Aorta (tissue), 5 donors: ENCODE data around the gene ANKEF1. TPM values are rescaled to one million over a fixed set of nuclear protein-coding genes. Genes with fewer than 3 reads are reported as not detected.

Experiments used
- ATAC-seq: fragments of 200-7000 bp; cut with Tn5 transposase; one replicate; pipeline ENCODE4 v1.9.1; 2022; ENCODE audit warnings: moderate library complexity; ENCODE audit not compliant: low FRiP score
- DNase-seq, 2 donors: peaks; one replicate each; pipeline ENCODE4 v3.0.0-alpha.2; 2020
- H3K27ac ChIP-seq, 2 donors: one replicate each; pipeline ENCODE4 v1.5.1; 2013; ENCODE audit warnings: low read length in 2 of 2, mild to moderate bottlenecking in 2 of 2, moderate library complexity in 2 of 2, control low read depth in 1 of 2, inconsistent platforms in 1 of 2, low read depth in 1 of 2
- H3K27me3 ChIP-seq, 2 donors: one replicate each; pipeline ENCODE4 v1.6.1; 2013; ENCODE audit warnings: control low read depth in 1 of 2, low read length in 1 of 2, mild to moderate bottlenecking in 1 of 2, moderate library complexity in 1 of 2; ENCODE audit not compliant: insufficient read depth in 2 of 2, control insufficient read depth in 1 of 2
- H3K36me3 ChIP-seq, 2 donors: one replicate each; pipeline ENCODE4 v1.6.1; 2013; ENCODE audit warnings: control low read depth in 1 of 2, low read length in 1 of 2, mild to moderate bottlenecking in 1 of 2; ENCODE audit not compliant: insufficient read depth in 2 of 2, control insufficient read depth in 1 of 2
- H3K4me1 ChIP-seq, 2 donors: one replicate each; pipeline ENCODE4 v1.6.1; 2013; ENCODE audit warnings: low read length in 2 of 2, control low read depth in 1 of 2, mild to moderate bottlenecking in 1 of 2, moderate library complexity in 1 of 2; ENCODE audit not compliant: insufficient read depth in 2 of 2, control insufficient read depth in 1 of 2
- H3K4me3 ChIP-seq, 2 donors: one replicate each; pipeline ENCODE4 v1.5.1; 2013; ENCODE audit warnings: low read length in 2 of 2, control low read depth in 1 of 2, mild to moderate bottlenecking in 1 of 2
- H3K9me3 ChIP-seq: one replicate; pipeline ENCODE4 v1.6.1; 2013; ENCODE audit warnings: mild to moderate bottlenecking, low read length; ENCODE audit not compliant: control insufficient read depth
- WGBS, 2 donors: extraction: QIAGEN DNeasy Blood & Tissue Kit; methylation state at CpG; one replicate each; pipeline ENCODE4 v1.1.7; 2013; 5-methylcytosine and 5-hydroxymethylcytosine counted together
- intact Hi-C, 2 donors: fragments of 100-400 bp; cut with DNase I; formaldehyde crosslinking; loops; one replicate each; pipeline versions ENCODE4 v1.14.2 to v1.15.0; 2022
- polyA plus RNA-seq, 2 donors: library from polyadenylated mRNA; stranded (reverse); fragments of 200-250 nt; gene quantifications; one replicate each; pipeline ENCODE4 v1.2.3, GENCODE V29; 2013
- total RNA-seq, 2 donors: library from RNA; stranded (reverse); fragmentation: NEBNext Ultra II Directional; extraction: Animal tissue kit (Norgen Biotek cat#: 25700); gene quantifications; one replicate each; pipeline ENCODE4 v1.2.1, GENCODE V29; 2021
- donor health status: healthy with polysubstance abuse.
- donor health status: Bipolar disorder and iron deficiency.
- donor health status: DM: no; HTN: no; CAD: no.
- donor health status: DM: no; HTN: no; CAD: no.
- donor health status: DM: yes; HTN: yes; CAD: no.

Gene ANKEF1
- total and polyA plus RNA-seq, 4 donors: 0.50 to 2.3 (median 1.5) TPM; not detected in 1

- Histone ChIP-seq H3K9me3 (no peaks in the 10 kb centered on the region), H3K4me3 (no peak overlapping the region), H3K4me1 (no peaks in the 10 kb centered on the region), H3K36me3 (no peaks in the 10 kb centered on the region), H3K27ac (no peak overlapping the region), H3K27me3 (no peaks in the 10 kb centered on the region)
- DNase-seq (peak in 1 of 2 donors; percentile 51), ATAC-seq (no peak)
- 83 to 84% methylated on average over 1 of the region's 1 CpG for WGBS, 2 donors
- intact Hi-C loops: no loop called here
These were observed 35.1 kb upstream of the ANKEF1 start for GRCh38 chr20:9999645-10000044.

GRCh38 chr20:10002866-10003265 lies 31.9 kb upstream of the ANKEF1 start:
- H3K4me1 ChIP-seq: no peaks in the 10 kb centered on the region
- H3K36me3 ChIP-seq: no peaks in the 10 kb centered on the region
- 70 to 78% methylated on average over 1 of the region's 1 CpG for WGBS, 2 donors
- ATAC-seq (no peak), DNase-seq (no peak)
- intact Hi-C loops: no loop called here
- H3K27ac ChIP-seq: no peak overlapping the region
- H3K9me3 ChIP-seq: no peaks in the 10 kb centered on the region
- no peaks in the 10 kb centered on the region for H3K27me3 ChIP-seq
- no peak overlapping the region for H3K4me3 ChIP-seq

DNA sequence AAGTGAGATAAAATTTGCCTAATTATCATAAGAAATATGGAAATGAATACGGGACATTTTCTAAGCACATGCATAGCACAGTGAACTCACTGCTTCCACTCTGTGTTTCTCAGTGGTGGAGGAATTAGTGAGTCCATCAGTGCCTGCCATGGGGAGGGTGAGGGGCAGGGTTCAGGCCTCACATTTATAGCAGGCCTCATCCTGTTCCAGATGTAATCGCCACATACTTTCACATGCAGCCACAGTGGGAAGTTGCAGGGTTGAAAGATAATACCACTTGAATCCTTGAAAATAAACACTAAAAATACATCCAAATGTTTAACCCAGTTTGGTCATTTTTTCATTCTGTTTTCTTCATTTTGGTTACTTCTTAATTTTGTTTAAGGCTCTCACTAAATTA lies 29.9 kb upstream of the ANKEF1 start:
- no peaks in the 10 kb centered on the region for H3K9me3 ChIP-seq
- 79 to 85% methylated on average over 2 of the region's 2 CpGs for WGBS, 2 donors
- H3K27me3 ChIP-seq: no peaks in the 10 kb centered on the region
- intact Hi-C loops: no loop called here
- no peak overlapping the region for H3K27ac ChIP-seq
- ATAC-seq: no peak
- H3K36me3 ChIP-seq: no peaks in the 10 kb centered on the region
- H3K4me1 ChIP-seq: no peaks in the 10 kb centered on the region
- DNase-seq: no peak
- no peak overlapping the region for H3K4me3 ChIP-seq

DNA sequence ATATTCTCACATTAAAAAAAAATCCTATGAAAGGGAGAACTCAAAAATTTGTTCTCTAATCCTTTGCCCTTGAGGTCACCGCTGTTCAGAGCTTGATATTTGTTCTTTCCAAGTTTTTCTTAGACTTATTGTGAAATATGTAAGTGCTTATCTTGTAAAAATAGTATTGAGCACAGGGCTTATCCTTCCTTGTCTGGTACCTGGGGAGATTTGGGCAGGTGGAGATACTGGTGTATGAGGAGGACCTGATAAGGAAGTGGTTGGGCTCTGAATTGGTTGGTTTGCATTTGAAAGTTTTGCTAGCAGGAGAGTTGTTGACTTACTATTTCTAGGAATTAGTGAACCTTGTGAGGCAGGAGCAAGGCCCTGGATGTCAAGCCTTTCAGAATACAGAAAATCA lies 28.9 kb upstream of the ANKEF1 start:
- no peaks in the 10 kb centered on the region for H3K36me3 ChIP-seq
- no peak overlapping the region for H3K27ac ChIP-seq
- no peaks in the 10 kb centered on the region for H3K4me1 ChIP-seq
- ATAC-seq (no peak), DNase-seq (no peak)
- intact Hi-C loops: no loop called here
- no peaks in the 10 kb centered on the region for H3K9me3 ChIP-seq
- no peak overlapping the region for H3K4me3 ChIP-seq
- H3K27me3 ChIP-seq: no peaks in the 10 kb centered on the region
- WGBS, 2 donors: 73 to 89% methylated on average over 1 of the region's 1 CpG

DNA sequence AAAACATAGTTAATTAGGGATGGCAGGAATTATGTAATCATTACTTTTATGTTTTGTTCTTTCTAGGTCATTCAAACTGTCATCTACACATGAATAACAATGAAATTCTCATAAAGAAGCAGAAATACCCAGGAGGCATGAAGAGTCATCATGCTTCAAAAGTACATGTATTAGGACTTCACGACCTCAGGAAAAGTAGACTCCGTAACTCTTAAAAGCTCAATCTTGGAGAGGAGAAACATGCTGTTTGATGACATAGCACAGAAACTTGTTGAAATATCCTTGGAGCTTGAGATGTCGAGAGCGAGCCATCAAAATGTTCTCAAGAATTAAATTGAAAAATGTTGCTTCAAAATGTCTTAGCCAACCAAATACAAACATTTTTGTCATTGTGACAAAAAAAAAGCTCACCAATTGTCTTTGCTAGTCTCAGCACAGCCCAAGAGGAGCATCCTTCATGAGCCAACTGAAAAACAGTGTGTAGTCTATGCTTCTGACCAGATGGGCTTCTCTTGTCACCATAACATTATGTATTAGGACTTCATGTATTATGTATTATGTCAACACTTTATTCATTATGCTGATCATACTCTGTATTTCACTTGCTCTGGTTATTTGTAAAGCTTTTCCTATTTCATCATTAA lies 28.2 kb upstream of the ANKEF1 start:
- no peaks in the 10 kb centered on the region for H3K36me3 ChIP-seq
- 53 to 72% methylated on average over 4 of the region's 4 CpGs for WGBS, 2 donors
- no peaks in the 10 kb centered on the region for H3K4me1 ChIP-seq
- intact Hi-C loops: no loop called here
- no peak overlapping the region for H3K4me3 ChIP-seq
- ATAC-seq (no peak), DNase-seq (no peak)
- no peak overlapping the region for H3K27ac ChIP-seq
- no peaks in the 10 kb centered on the region for H3K27me3 ChIP-seq
- H3K9me3 ChIP-seq: no peaks in the 10 kb centered on the region

GRCh38 chr20:10007158-10007557 lies 27.6 kb upstream of the ANKEF1 start:
- no peaks in the 10 kb centered on the region for H3K4me1 ChIP-seq
- H3K27ac ChIP-seq: no peak overlapping the region
- ATAC-seq (no peak), DNase-seq (no peak)
- H3K9me3 ChIP-seq: no peaks in the 10 kb centered on the region
- no peaks in the 10 kb centered on the region for H3K36me3 ChIP-seq
- H3K27me3 ChIP-seq: no peaks in the 10 kb centered on the region
- WGBS, 2 donors: 33 to 60% methylated on average over 2 of the region's 2 CpGs
- intact Hi-C loops: no loop called here
- no peak overlapping the region for H3K4me3 ChIP-seq

DNA sequence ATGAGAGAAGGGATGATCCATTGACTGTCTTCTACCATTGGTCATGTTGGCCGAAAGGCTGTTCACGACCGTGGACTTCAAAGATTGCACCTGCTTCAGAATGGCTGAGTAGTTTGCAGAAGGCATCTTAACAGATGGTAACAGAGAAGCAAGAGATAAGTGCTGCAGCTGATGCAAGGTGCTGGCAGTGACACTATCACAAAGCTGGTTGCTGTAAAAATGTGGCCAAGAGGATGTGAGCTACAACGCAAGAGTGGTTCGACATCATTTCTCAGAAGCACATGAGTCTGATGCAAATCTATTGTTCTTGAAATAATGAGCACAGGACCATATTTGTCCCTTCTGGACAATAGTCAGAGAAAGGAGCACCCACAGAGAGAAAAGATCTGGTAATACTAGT lies 27.0 kb upstream of the ANKEF1 start:
- WGBS, 2 donors: 82 to 94% methylated on average over 5 of the region's 5 CpGs
- H3K27ac ChIP-seq: no peak overlapping the region
- DNase-seq (no peak), ATAC-seq (no peak)
- no peaks in the 10 kb centered on the region for H3K36me3 ChIP-seq
- H3K4me1 ChIP-seq: no peaks in the 10 kb centered on the region
- intact Hi-C loops: no loop called here
- H3K9me3 ChIP-seq: no peaks in the 10 kb centered on the region
- no peaks in the 10 kb centered on the region for H3K27me3 ChIP-seq
- no peak overlapping the region for H3K4me3 ChIP-seq

DNA sequence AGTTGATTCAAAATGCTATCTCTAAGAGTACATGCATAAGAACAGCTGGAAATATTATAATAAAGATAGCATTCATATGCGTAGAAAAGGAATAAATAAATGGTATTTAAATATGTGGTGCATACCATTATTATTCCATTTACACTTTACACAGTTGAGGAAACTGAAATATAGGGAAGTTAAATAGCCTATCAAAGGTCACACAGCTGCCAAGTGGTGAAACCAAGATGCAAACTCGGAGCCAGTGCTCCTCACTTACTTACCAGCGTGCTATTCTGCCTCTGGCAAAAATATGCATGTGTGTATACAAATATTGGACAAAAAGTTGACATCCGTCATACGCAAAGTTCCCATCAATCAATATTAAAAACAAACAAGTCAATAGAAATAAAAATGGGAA lies 22.3 kb upstream of the ANKEF1 start:
- no peak overlapping the region for H3K4me3 ChIP-seq
- no peaks in the 10 kb centered on the region for H3K9me3 ChIP-seq
- no peaks in the 10 kb centered on the region for H3K4me1 ChIP-seq
- no peaks in the 10 kb centered on the region for H3K36me3 ChIP-seq
- no peaks in the 10 kb centered on the region for H3K27me3 ChIP-seq
- DNase-seq (no peak), ATAC-seq (no peak)
- intact Hi-C loops: no loop called here
- 63 to 64% methylated on average over 5 of the region's 5 CpGs for WGBS, 2 donors
- H3K27ac ChIP-seq: no peak overlapping the region

DNA sequence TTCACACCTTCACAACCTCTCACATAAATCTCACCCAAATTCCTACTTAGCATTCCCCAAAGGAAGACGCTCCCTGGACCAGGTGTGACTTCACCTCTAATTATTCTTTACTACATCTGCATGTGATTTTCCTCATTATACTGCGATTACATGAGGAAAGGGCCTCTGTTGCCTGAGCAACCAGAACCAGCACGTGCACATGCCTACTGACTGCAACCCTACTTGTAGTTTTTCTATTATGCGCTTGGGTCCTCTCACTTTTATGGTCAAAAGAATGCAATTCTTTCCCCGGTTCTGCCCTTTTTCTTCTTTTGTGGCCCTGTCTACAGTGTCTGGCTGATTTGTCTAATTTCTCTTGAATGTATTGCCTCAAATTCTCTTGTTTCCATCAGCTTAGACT lies 20.4 kb upstream of the ANKEF1 start:
- WGBS, 2 donors: 71 to 75% methylated on average over 5 of the region's 5 CpGs
- H3K36me3 ChIP-seq: no peaks in the 10 kb centered on the region
- H3K27ac ChIP-seq: no peak overlapping the region
- no peaks in the 10 kb centered on the region for H3K9me3 ChIP-seq
- no peaks in the 10 kb centered on the region for H3K4me1 ChIP-seq
- DNase-seq (no peak), ATAC-seq (no peak)
- no peaks in the 10 kb centered on the region for H3K27me3 ChIP-seq
- no peak overlapping the region for H3K4me3 ChIP-seq
- intact Hi-C loops: no loop called here
